Measurements from ENCODE around the gene RXRB.

RXRB gene

DNA sequence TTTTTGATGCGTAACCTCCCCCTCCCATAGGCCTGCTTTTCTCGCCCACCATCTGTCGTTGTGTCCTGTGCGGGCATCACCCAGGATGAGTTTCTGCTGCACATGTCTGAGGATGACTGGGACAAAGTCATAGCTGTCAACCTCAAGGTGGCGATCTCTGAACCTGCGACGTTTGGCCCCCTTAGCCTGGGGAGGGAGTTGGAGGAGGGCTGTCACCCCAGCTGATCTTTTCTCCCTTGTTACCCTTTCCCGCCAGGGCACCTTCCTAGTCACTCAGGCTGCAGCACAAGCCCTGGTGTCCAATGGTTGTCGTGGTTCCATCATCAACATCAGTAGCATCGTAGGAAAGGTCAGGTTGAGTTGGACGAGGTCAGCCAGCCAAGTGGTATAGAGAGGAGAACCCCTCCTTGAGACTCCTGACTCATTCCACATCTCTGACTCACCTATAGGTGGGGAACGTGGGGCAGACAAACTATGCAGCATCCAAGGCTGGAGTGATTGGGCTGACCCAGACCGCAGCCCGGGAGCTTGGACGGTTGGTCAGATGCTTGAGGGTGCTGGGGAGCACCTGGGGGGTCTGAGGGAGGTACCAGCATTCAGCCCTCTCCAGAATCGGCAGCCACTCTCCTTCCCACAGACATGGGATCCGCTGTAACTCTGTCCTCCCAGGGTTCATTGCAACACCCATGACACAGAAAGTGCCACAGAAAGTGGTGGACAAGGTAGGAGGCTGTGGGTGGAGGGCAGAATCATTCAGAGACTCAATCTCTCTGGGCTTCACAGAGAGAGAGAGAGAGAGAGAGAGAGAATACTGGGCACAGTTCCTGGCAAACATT is 4.9 kb upstream of the RXRB start:
- no peaks in the 10 kb centered on the region for H4K20me1 ChIP-seq (ENCODE audit: control insufficient read depth, insufficient read depth, low read depth, low read length)
- peaks cover 52% of the 10 kb centered on the region for H3K4me1 ChIP-seq (ENCODE audit: control insufficient read depth, low read length)
- peaks cover 41% of the 10 kb centered on the region for H3K36me3 ChIP-seq (ENCODE audit: control insufficient read depth, low read length)
- peaks cover 41% of the 10 kb centered on the region for H3K79me2 ChIP-seq (ENCODE audit: control insufficient read depth, low read length)
- H3K4me2 ChIP-seq (ENCODE audit: low read length) = peak overlapping the region; percentile 93
- H3K9me3 ChIP-seq (ENCODE audit: control insufficient read depth, insufficient read depth, low read length) = no peaks in the 10 kb centered on the region
- peak overlapping the region; percentile 41 for H3K27ac ChIP-seq (ENCODE audit: low read depth, low read length)
- TF ChIP-seq EZH2phosphoT487 (IDR thresholded peaks at IDR 0.05; ENCODE audit: borderline replicate concordance, low read length) (no peak), CTCF (IDR thresholded peaks at IDR 0.05; ENCODE audit: low read depth, low read length, poor library complexity, severe bottlenecking) (peak; percentile 64)
- H3K4me3 ChIP-seq (ENCODE audit: low read length) = peak overlapping the region; percentile 92
- H3F3A ChIP-seq (ENCODE audit: control insufficient read depth, insufficient read depth) = peaks cover 31% of the 10 kb centered on the region
- H3K27me3 ChIP-seq (ENCODE audit: control insufficient read depth, low read length) = no peaks in the 10 kb centered on the region
- no peaks in the 10 kb centered on the region for H3K9me2 ChIP-seq (replicated peaks; ENCODE audit: control insufficient read depth, low read length)

- Histone ChIP-seq H3K9me2 (replicated peaks; ENCODE audit: control insufficient read depth, low read length) (no peaks in the 10 kb centered on the region), H3K27ac (ENCODE audit: low read depth, low read length) (peak within 1 kb of the TSS; percentile 41), H3K27me3 (ENCODE audit: control insufficient read depth, low read length) (no peaks in the 10 kb centered on the region), H3K36me3 (ENCODE audit: control insufficient read depth, low read length) (peaks cover 34% of the 10 kb centered on the region), H3F3A (ENCODE audit: control insufficient read depth, insufficient read depth) (peaks cover 31% of the 10 kb centered on the region), H4K20me1 (ENCODE audit: control insufficient read depth, insufficient read depth, low read depth, low read length) (no peaks in the 10 kb centered on the region), H3K9me3 (ENCODE audit: control insufficient read depth, insufficient read depth, low read length) (no peaks in the 10 kb centered on the region), H3K4me1 (ENCODE audit: control insufficient read depth, low read length) (peaks cover 52% of the 10 kb centered on the region), H3K79me2 (ENCODE audit: control insufficient read depth, low read length) (peaks cover 49% of the 10 kb centered on the region), H3K4me2 (ENCODE audit: low read length) (peak within 1 kb of the TSS; percentile 93), H3K4me3 (ENCODE audit: low read length) (peak within 1 kb of the TSS; percentile 92)
- TF ChIP-seq CTCF (IDR thresholded peaks at IDR 0.05; ENCODE audit: low read depth, low read length, poor library complexity, severe bottlenecking) (no peak), EZH2phosphoT487 (IDR thresholded peaks at IDR 0.05; ENCODE audit: borderline replicate concordance, low read length) (no peak)
Measured at GRCh38 chr6:33204415-33205190, 4.1 kb upstream of the RXRB start, which contains the start of gene HSD17B8. TSS of gene HSD17B8 (plus strand) at chr6:33204655. CDS start at chr6:33204669, 14 bp downstream.

GRCh38 chr6:33204165-33204414 is 3.6 kb upstream of the RXRB start:
- peak overlapping the region; percentile 93 for H3K4me2 ChIP-seq (ENCODE audit: low read length)
- peaks cover 34% of the 10 kb centered on the region for H3K36me3 ChIP-seq (ENCODE audit: control insufficient read depth, low read length)
- H3K27me3 ChIP-seq (ENCODE audit: control insufficient read depth, low read length) = no peaks in the 10 kb centered on the region
- no peaks in the 10 kb centered on the region for H4K20me1 ChIP-seq (ENCODE audit: control insufficient read depth, insufficient read depth, low read depth, low read length)
- peaks cover 53% of the 10 kb centered on the region for H3K4me1 ChIP-seq (ENCODE audit: control insufficient read depth, low read length)
- H3K9me2 ChIP-seq (replicated peaks; ENCODE audit: control insufficient read depth, low read length) = no peaks in the 10 kb centered on the region
- no peaks in the 10 kb centered on the region for H3K9me3 ChIP-seq (ENCODE audit: control insufficient read depth, insufficient read depth, low read length)
- peaks cover 52% of the 10 kb centered on the region for H3K79me2 ChIP-seq (ENCODE audit: control insufficient read depth, low read length)
- 0 out of 2 replicates have a peak overlapping the region, but pooled peaks have one; percentile 4 for H3K27ac ChIP-seq (ENCODE audit: low read depth, low read length)
- peak overlapping the region; percentile 92 for H3K4me3 ChIP-seq (ENCODE audit: low read length)
- peaks cover 27% of the 10 kb centered on the region for H3F3A ChIP-seq (ENCODE audit: control insufficient read depth, insufficient read depth)
- TF ChIP-seq EZH2phosphoT487 (IDR thresholded peaks at IDR 0.05; ENCODE audit: borderline replicate concordance, low read length) = no peak
- TF ChIP-seq CTCF (IDR thresholded peaks at IDR 0.05; ENCODE audit: low read depth, low read length, poor library complexity, severe bottlenecking) = no peak
